GM21737 (cell line): ENCODE measurements around the gene UBQLNL.

ENCODE experiments used
- ATAC-seq: cut with Tn5 transposase; IDR thresholded peaks from one replicate; pipeline ENCODE4 v1.9.1; 2021; ENCODE audit warnings: mild to moderate bottlenecking, moderate library complexity; ENCODE audit not compliant: unreplicated experiment

UBQLNL gene

GRCh38 chr11:5516599-5516998 is at the start of gene UBQLNL:
UBQLNL (minus strand) TSS chr11:5516699; CDS start chr11:5516441, 258 bp downstream.
- no peak for ATAC-seq

GRCh38 chr11:5564259-5565019 is 47.9 kb upstream of the UBQLNL start:
- no peak for ATAC-seq

- ATAC-seq = no peak
Measured at GRCh38 chr11:5557751-5558150, 41.3 kb upstream of the UBQLNL start.

GRCh38 chr11:5556596-5557188 is 40.2 kb upstream of the UBQLNL start:
- no peak for ATAC-seq

GRCh38 chr11:5553343-5553742 is 36.8 kb upstream of the UBQLNL start:
- no peak for ATAC-seq

GRCh38 chr11:5550440-5551095 is 34.1 kb upstream of the UBQLNL start:
- peak; percentile 46 for ATAC-seq

- no peak for ATAC-seq
Measured at GRCh38 chr11:5548440-5548839, 31.9 kb upstream of the UBQLNL start, which contains the start of gene OR52H1. OR52H1 (minus strand) TSS chr11:5548540; CDS start chr11:5545505, 3,035 bp downstream.

- ATAC-seq = peak; percentile 51
Measured at GRCh38 chr11:5547982-5548381, 31.5 kb upstream of the UBQLNL start.

- ATAC-seq = no peak
Measured at GRCh38 chr11:5546457-5546856, 30.0 kb upstream of the UBQLNL start.

- no peak for ATAC-seq
Measured at GRCh38 chr11:5541427-5541826, 24.9 kb upstream of the UBQLNL start.

- no peak for ATAC-seq
Measured at GRCh38 chr11:5536482-5536881, 20.0 kb upstream of the UBQLNL start.

GRCh38 chr11:5534046-5534445 is 17.5 kb upstream of the UBQLNL start:
- ATAC-seq = no peak

- no peak for ATAC-seq
Measured at GRCh38 chr11:5531053-5531831, 14.7 kb upstream of the UBQLNL start.

- no peak for ATAC-seq
Measured at GRCh38 chr11:5528495-5528894, 12.0 kb upstream of the UBQLNL start.

- no peak for ATAC-seq
Measured at GRCh38 chr11:5527716-5528115, 11.2 kb upstream of the UBQLNL start.

- ATAC-seq = no peak
Measured at GRCh38 chr11:5524756-5525155, 8.3 kb upstream of the UBQLNL start.

- ATAC-seq = no peak
Measured at GRCh38 chr11:5522308-5522707, 5.8 kb upstream of the UBQLNL start.

GRCh38 chr11:5521540-5521939 is 5.0 kb upstream of the UBQLNL start:
- no peak for ATAC-seq

GRCh38 chr11:5514841-5515240 is 1.7 kb downstream of the UBQLNL start:
- no peak for ATAC-seq

- ATAC-seq = no peak
Measured at GRCh38 chr11:5509803-5510202, 6.7 kb downstream of the UBQLNL start, which contains the start of gene UBQLN3. UBQLN3 (minus strand) TSS chr11:5509957; CDS start chr11:5509558, 399 bp downstream.

- ATAC-seq = no peak
Measured at GRCh38 chr11:5508605-5509004, 7.9 kb downstream of the UBQLNL start.
